Measurements from ENCODE around the gene RBM15.
A peak's percentile ranks its signal among the peaks of the same experiment; 100 is the strongest.

RBM15 gene

DNA sequence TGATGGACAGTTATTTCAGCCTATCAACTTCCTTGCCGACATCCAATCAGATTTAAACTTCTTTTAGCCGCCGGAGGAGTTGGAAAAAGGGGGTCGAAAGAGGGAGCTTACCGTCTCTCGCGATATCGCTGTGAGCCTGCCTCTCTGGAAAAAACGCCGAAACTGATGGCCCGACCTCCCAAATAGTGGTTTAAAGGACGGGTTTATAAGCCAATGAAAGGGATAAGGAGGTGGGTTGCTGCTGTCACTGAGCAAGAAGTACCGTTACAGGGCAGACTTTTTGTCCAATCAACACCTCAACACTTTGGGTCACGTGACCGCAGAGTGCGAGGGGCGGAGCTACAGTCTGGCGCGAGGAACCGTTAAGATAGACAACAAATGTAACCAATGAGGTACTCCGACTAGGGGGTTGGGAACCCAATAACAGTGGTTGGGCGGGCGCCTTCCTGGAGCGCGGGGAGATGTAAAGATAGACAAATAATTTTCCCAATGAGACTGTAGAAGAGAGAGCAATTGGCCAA lies at the start of gene RBM15:
Gene RBM15, plus strand, starts transcription at position 492 of the 521 bp plus-strand sequence. Its CDS starts 29 bp downstream, at position 521.
- peak; percentile 100 for DNase-seq

DNA sequence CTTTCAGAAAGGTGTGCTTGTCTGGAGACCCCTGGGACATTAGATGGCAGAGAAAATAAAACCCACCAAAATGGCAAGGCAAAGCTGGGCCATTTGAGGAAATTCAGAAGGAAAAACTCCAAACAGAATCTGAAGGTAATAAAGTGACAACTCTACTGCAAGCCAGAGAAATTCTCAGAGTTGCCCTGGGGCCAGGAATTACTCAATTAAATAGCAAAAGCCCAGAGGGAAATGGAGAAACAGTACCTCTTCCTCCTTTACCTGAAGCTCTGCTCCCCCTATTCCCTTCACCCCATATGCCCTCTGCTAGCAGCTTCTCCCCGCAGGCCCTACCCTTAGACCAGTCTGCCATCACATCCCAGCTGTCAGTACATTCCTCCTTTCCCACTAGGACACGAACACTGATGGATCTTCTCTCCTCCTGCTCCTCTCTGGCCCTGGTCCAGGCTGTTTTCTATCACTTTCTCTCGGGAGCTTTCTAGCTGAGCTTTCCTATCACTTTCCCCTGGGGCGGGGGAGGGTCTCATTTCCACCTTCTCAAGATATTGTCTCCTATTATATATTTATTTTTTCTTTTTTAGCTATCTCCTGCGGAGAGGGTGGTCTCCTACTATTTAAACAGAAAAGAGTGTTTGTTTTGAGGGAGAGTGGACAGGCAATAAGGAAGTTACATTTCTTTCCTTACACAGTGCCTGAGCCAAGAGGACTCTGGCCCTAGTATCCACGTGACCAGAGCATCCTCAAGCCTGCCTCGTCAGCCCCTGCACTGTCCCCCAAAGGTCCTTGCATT lies 47.7 kb upstream of the RBM15 start:
- no peak for DNase-seq

DNA sequence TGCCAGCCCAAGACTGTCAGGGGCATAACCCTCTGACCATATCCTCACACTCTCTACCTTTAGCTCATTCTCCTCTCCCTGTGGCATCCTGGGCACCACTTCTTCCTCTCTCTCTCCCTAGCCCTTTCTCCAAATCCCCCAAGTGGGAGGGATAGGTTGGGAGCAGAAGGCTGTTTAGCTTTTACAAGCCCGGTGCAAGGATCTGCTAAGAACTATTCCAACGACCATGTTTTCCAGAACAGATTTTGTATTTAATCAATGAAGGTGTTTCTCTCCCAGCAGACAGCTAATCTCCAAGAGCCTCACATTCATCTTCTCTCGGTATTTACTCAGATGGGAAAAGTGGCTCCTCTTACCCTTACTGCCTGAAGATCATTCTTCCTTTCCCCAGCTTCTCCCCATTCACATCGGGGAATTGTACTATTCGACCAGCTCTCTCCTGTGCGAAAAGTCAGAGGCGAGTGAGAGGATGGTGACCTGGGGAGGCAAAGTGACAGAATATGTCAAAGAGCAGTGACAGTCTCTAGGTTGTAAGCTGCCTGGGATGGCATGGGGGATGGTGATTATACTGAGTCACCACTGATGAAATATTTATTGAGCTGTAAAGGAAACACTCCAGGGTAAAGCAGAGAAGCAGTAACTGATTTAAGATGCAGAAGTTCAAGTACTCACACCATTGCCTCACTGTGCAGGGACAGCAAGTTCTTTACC lies 47.0 kb upstream of the RBM15 start:
- DNase-seq, result no peak

DNA sequence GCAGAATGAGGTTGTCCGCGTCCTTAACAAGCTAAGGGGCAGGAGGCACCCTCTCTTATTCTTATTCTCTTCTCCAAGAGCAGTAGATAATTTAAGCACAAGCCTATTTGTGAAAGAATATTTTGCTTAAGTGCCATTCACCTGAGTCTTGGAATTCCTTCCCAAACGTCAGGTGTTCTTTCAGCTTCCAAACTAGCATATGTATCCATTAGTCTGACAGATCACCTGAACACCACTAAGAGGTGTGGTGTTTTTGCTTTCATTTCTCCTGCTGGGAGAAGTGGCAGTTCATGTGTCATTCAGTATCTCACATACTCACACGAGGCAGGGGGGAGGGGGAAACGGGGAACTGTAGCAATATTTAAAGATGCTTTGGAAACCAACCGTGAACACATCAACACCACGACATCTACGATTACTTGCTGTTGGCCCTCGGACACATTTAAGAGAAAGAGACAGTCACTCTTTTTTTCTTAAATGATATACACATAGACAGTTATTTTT lies 45.5 kb upstream of the RBM15 start:
- DNase-seq, result no peak

DNA sequence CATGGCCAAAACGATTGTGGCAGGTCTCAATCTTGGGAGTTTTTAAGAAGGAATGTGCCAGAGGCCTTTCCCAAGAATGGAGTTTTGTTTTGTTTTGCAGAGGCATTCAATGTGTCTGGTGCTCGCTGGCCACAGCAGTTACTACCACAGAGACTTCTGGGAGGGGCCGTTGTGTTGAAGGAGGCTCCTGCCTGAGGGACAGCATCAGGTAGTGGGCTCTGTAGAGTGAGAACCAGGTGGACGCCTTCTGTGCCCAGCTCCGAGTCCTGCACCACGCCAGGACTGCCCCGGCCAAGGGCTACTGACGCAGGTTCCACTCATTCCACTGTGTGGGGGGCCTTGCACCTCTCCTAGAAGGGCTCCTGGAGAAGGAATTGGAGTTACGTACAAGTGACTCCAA lies 44.9 kb upstream of the RBM15 start:
- no peak for DNase-seq

- DNase-seq, result no peak
Measured at GRCh38 chr1:110298991-110299390, 40.2 kb upstream of the RBM15 start.

DNA sequence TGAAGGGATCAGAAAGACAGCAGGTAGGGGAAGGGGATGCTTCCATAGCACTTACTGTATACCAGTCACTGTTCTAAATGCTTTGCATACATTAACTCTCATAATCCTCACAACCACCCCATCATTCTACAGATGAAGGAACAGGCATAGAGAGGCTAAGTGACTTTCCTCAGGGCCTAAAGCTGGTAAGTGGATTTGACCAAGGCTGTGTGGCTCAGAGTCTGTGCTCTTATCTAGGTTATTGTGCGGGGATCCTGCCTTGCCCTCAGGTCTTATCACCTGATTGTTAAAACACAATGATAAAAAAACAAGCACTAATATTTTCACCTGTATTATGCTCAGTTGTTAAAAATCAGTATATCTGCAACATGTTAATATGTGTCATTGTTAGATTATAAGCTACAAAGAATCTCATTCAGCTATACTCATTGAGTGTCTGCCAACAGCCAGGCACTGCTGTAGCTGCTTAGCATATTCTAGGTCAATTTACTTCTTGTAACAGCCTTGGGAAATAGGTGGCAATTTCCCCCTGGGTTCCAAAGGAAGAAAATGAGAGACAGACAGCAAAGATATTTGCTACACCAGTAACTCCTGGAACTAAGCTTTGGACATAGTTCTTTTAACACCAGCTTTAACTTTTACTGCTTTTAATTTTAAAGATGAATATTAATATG lies 38.6 kb upstream of the RBM15 start:
- no peak for DNase-seq

GRCh38 chr1:110302836-110303235 lies 36.3 kb upstream of the RBM15 start:
- DNase-seq, result no peak

DNA sequence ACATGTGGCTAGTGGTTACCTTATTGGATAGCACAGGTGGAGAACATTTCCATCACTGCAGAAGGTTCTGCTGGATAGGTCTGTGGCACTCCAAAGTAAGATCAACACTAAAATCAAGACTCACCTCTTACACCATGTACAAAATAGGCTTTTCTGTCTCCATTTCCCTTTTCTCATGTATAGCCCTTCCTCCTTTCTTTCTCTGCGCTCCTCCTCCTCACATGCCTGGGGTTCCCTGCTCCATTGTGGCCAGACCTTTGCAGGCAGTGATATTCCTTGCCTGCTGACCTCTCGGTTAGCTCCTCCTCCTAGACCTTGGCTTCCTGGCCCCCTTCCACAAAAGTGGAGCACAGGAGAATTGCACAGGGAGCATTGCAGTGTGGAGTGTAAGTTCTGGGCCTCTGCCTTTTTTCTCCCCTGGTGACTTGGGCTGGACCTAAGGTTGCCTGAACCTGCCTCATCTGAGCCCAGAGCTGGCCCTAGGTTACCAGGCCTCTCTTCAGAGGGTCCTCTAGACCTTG lies 33.2 kb upstream of the RBM15 start:
- no peak for DNase-seq

DNA sequence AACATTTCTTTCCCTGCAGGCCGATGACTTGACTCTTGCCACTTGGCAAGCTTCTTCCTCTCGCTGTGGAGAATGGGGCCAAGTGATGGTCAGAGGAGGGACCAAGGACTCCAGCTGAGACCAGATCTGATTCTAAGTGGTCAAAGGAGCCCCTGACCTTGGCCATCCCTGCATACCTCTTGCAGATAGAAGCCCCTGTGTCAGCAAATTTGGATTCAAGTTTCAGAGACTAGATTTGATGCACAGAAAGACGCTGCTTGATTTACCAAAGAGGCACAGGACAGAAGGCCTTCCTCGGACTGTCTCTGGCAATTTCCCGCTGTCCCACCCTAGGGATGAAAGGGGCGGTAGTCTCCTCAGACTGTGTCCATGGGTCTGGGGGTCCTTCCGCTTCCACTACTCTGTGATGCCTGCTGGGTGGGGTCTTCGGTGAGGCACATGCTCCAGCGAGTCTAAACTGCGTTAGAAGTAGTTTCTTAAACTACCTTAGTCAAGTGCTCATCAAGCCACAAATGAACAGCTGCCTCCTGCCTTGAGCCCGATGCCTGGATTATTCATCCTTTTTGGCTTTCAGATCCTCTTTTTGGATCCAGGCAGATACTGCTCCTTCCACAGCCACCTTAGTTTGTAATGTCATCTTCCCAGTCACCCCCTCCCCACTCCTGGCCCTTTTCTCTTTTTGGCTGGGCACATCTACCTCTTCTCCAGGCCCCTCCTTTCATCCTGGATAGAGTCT lies 31.8 kb upstream of the RBM15 start:
- no peak for DNase-seq

- no peak for DNase-seq
Measured at GRCh38 chr1:110308247-110308646, 30.9 kb upstream of the RBM15 start.

DNA sequence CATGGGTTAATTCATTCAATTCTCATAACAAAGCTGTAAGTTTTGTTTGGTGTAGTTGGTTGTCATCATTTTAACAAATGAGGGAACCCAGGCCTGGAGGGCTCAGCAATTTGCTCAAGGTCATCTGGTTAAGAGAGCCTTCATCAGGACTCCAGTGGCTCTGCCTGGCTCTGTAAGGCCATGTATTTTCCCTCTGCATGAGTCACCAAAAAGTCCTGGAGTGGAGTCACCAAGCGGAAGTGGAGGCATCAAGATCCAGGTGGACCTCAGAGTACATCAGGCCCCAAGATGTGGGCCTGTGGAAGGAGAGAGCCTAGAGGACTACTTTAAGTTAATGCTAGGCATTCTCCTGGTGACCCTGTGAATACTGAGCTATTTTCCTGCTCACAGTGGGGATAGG lies 30.0 kb upstream of the RBM15 start:
- DNase-seq, result no peak

GRCh38 chr1:110309767-110310166 lies 29.4 kb upstream of the RBM15 start:
- DNase-seq, result no peak

DNA sequence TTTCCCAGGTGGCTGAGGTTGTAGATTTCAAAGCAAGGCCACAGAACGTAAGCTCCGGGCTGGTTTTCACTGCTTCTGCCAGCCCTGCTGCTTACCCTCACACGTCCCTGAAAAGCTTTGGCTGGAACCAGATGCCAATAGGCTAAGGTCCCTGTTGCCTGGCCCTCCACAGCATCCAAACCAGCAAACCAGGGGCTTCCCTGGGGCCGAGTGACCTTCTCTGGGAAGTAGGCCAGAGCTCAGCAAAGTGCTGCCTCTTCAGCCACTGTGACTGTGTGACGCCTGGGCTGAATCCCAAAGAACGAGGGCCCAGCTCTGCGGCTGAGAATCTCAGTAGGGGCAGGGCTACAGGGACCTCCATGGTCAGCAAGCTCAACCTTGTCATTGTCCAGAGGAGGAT lies 28.9 kb upstream of the RBM15 start:
- DNase-seq, result no peak

DNA sequence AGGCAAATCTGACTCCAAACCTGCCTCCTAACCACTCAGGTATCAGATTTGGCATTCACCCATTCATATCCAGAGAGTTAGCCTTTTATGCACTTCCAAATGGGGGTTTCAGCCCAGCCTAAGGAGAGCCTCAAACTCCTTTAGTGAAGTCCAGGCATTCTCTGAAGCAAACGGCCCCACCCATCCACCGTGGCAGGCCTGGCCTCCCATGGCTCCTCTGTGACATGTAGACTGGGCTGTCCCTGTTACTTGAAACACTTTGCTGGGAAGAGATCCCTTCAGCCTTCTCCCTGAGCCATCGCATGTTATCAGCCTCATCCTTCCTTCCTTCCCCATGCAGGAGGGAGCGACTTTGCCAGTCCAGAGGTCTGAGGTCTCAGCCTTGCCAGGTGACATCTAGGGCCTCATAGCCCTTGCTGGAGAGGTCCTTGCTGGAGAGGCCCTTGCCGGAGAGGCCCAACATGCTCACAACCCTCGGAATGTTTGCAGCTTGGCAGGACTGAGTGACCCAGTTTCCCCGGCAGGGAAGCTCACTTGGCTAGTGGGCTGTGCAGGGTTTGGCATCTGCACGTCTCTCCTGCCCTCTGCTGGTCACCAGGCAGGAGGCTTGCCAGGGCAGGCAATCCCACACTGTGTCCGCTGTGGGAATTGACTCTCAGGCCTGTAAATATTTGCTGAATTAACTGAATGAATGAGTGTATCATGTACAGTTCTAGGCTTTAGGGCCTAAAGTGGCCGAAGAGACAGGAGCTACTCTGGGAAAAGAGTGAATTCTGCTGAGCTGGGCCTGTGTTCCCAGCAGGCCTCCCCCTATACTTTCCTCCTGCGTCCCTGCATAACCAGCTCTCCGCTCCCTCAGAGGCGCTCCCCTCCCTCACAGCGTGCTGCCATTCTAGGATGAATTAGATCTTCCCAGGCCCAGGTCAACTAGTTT lies 26.7 kb upstream of the RBM15 start:
- peak; percentile 57 for DNase-seq

DNA sequence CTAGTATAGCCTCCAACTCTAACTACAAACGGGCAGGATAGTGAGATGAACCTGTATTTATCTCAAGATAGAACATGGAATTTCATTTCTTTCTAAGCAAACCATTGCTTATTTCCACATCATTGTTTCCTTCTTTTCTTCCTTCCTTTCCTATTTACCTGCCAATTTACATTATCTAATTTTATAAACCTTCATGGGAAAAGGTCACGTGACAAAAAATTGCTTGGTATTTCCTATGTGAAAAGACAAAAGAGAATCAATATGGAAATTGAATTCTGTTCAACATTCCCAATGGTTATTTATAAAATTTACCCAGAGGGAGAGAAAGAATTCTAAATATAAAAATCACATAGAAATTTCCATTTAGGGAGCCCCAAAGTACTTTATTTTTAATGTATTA lies 22.4 kb upstream of the RBM15 start:
- no peak for DNase-seq

- no peak for DNase-seq
Measured at GRCh38 chr1:110318046-110318445, 21.1 kb upstream of the RBM15 start.

GRCh38 chr1:110319332-110320167 lies 19.6 kb upstream of the RBM15 start:
- no peak for DNase-seq

- no peak for DNase-seq
Measured at GRCh38 chr1:110320168-110320518, 19.0 kb upstream of the RBM15 start.

- no peak for DNase-seq
Measured at GRCh38 chr1:110321045-110321444, 18.1 kb upstream of the RBM15 start.
